Measurements from ENCODE around the gene LHX4.

The LHX4 gene

DNA sequence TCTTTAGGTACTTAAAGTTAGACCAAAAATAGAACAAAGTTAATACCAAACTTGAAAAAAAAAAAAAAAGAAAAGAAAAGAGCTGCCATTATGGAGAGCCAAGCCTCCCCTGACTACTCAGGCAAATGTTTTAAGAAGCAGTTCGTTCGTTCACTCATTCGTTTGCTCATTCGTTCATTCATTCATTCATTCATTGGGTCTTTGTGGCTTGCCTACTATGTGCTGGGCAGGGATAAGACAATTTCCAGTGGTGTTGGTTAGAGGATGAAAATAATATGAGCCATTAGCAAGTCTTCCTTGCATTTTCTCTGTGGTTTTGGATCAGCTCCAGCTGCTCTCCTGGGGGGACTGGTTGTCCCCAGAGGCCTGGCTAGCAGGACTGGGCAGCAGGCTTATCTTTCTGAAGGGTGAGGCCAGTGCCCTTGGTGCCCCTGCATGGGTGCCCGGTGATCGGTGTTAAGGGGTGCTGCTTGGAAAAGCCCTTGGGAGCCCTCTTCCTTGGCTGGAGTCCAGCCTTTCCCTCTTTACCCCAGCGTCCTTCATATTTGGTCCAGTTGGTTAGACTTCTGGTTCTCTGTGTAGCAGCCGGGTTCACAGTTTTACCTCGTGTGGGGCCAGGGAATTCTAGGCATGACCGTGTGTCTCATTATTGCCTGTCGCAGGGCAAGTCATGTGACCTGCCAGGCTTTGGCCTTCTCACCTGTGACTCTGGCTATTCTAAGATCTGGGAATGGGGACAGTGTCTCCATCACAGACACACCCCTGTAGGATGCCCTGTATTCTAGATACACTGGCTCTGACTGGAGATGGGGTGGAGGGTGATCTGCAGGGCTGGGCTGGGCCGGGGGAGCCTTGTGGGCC, 32.8 kb downstream of the LHX4 start:
- Histone ChIP-seq H3K9me3 (ENCODE audit: control insufficient read depth, low read length) (no peaks in the 10 kb centered on the region), H3K4me1 (ENCODE audit: control insufficient read depth, insufficient read depth, low read length) (peaks cover 6% of the 10 kb centered on the region), H3K36me3 (ENCODE audit: control insufficient read depth, insufficient read depth, low read length, severe bottlenecking) (no peaks in the 10 kb centered on the region), H3K27me3 (replicated peaks; ENCODE audit: control insufficient read depth, insufficient read depth, low read length) (peaks cover 51% of the 10 kb centered on the region), H3K9ac (ENCODE audit: low read length) (no peak overlapping the region), H3K4me3 (ENCODE audit: low read length) (no peak overlapping the region)
- DNase-seq (ENCODE audit: low read depth) = no peak

DNA sequence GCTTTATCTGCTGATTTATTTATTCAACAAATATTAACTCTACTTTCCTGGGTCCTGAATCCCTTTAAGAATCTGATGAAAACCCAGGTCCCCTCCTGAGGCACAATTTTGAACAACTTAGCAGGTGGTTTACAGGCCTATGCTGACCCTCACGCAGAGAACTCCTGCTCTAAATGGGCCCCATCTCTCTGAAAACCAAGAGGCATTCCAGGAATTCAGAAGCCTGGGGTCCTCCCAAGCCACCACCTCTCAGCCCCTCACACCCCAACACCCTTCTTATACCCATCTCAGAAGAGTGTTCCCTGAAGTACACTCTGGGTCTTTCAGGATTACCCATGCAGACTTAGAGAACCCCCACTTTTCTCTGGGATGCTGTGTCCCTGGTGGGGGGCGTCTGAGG, 34.5 kb downstream of the LHX4 start:
- no peak for DNase-seq (ENCODE audit: low read depth)
- Histone ChIP-seq H3K4me1 (ENCODE audit: control insufficient read depth, insufficient read depth, low read length) (peaks cover 6% of the 10 kb centered on the region), H3K36me3 (ENCODE audit: control insufficient read depth, insufficient read depth, low read length, severe bottlenecking) (no peaks in the 10 kb centered on the region), H3K9me3 (ENCODE audit: control insufficient read depth, low read length) (no peaks in the 10 kb centered on the region), H3K27me3 (replicated peaks; ENCODE audit: control insufficient read depth, insufficient read depth, low read length) (peaks cover 35% of the 10 kb centered on the region), H3K9ac (ENCODE audit: low read length) (no peak overlapping the region), H3K4me3 (ENCODE audit: low read length) (no peak overlapping the region)

DNA sequence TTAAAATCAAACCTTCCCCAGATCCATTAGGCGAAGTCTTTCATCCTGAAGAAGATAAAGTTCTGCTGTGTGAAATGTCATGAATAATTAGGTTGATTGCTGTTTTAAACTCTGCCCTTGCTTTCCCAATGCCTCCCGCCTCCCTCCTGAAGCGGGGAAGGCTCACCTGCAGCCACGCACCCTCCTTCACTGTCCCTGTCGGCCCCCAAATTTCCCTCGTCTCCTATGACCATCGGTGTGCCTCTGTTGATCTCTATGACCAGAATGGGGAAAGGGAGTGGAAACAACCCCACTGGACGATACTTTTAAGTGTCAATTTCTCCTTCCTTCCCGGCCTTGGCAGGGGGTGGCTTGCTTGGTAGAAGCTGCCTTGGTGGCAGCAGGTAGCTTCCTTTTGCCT, 35.1 kb downstream of the LHX4 start:
- peaks cover 6% of the 10 kb centered on the region for H3K4me1 ChIP-seq (ENCODE audit: control insufficient read depth, insufficient read depth, low read length)
- H3K9ac ChIP-seq (ENCODE audit: low read length) = no peak overlapping the region
- DNase-seq (ENCODE audit: low read depth) = no peak
- no peak overlapping the region for H3K4me3 ChIP-seq (ENCODE audit: low read length)
- no peaks in the 10 kb centered on the region for H3K9me3 ChIP-seq (ENCODE audit: control insufficient read depth, low read length)
- no peaks in the 10 kb centered on the region for H3K36me3 ChIP-seq (ENCODE audit: control insufficient read depth, insufficient read depth, low read length, severe bottlenecking)
- H3K27me3 ChIP-seq (replicated peaks; ENCODE audit: control insufficient read depth, insufficient read depth, low read length) = peaks cover 29% of the 10 kb centered on the region

DNA sequence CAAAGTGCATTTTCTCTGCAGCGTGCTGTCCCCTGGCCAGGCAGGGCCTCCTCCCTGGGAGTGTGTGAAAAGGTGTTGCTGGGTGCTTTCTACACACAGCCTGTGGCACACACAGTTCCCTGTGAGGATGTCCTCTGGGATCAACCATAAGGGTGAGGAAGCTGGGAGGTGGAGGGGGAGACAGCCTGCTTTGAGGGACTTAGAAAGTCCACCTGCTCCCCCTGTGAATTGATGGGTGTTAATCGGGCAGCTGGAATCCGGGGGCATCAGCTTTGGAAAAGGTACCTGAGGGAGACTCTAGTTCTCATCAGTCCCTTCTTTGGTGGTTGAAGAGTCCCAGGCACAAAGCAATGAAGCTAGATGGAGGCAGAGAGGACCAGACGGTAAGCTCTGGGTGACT, 35.8 kb downstream of the LHX4 start:
- H3K4me1 ChIP-seq (ENCODE audit: control insufficient read depth, insufficient read depth, low read length) = peaks cover 7% of the 10 kb centered on the region
- H3K9ac ChIP-seq (ENCODE audit: low read length) = no peak overlapping the region
- no peak overlapping the region for H3K4me3 ChIP-seq (ENCODE audit: low read length)
- no peaks in the 10 kb centered on the region for H3K9me3 ChIP-seq (ENCODE audit: control insufficient read depth, low read length)
- peaks cover 23% of the 10 kb centered on the region for H3K27me3 ChIP-seq (replicated peaks; ENCODE audit: control insufficient read depth, insufficient read depth, low read length)
- no peak for DNase-seq (ENCODE audit: low read depth)
- no peaks in the 10 kb centered on the region for H3K36me3 ChIP-seq (ENCODE audit: control insufficient read depth, insufficient read depth, low read length, severe bottlenecking)

DNA sequence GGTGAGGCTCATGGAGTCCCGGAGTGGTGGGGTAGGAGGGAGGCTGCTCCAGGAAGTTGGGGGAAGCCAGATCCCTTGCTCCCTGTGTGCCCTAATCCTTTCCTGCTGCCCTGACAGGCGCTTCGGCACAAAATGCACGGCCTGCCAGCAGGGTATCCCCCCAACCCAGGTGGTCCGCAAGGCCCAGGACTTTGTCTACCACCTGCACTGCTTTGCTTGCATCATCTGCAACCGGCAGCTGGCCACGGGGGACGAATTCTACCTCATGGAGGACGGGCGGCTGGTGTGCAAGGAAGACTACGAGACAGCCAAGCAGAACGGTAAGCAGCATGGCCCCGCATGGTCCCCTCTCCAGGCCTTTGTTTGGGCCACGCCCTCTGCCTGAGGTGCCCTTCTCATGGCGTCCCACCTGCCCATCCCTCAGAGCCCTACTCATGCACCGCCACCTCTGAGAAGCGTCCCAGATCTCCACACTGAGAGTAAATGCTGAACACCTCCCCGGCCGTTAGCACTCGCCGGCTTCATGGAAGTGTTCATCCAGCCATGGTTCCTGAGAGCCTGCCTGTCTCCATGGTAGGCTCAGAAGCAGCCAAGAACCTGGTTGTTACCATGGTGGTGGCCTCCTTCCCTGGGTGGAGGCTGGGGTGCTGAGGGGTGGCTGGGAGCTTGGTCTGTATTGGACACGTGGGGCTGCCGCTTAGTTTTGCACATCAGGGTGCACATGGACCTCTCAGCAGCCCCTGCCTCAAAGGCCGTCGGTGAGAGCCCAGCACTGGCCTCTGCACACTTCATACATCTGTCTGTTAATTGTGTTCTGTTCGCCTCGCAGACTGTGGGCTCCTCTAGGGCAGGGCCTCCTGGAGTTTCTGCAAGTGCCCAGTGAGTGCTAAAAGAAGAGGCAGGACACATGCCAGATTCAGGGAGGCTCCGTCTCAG, 36.5 kb downstream of the LHX4 start:
- DNase-seq (ENCODE audit: low read depth) = no peak

DNA sequence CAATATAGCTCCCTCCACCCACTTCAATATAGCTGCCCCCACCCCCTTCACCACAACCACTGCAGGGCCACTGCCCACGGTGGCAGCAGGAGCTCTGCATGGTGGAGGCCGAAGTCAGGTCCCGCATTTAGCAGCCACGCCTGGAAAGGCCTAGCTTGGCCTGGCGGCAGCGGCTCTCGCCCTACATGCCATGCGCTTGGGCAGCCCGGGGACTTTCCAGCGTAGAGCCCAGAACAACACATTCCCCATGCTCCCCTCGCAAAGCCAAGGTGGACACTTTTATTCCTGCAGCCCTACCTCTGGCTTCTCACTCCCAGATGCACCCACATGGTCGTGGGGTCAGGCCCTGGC, 37.1 kb downstream of the LHX4 start:
- Histone ChIP-seq H3K9ac (ENCODE audit: low read length) (no peak overlapping the region), H3K27me3 (replicated peaks; ENCODE audit: control insufficient read depth, insufficient read depth, low read length) (peaks cover 23% of the 10 kb centered on the region), H3K9me3 (ENCODE audit: control insufficient read depth, low read length) (no peaks in the 10 kb centered on the region), H3K4me1 (ENCODE audit: control insufficient read depth, insufficient read depth, low read length) (peaks cover 9% of the 10 kb centered on the region), H3K36me3 (ENCODE audit: control insufficient read depth, insufficient read depth, low read length, severe bottlenecking) (no peaks in the 10 kb centered on the region), H3K4me3 (ENCODE audit: low read length) (no peak overlapping the region)
- no peak for DNase-seq (ENCODE audit: low read depth)

More for the DNA sequence above, 36.5 kb downstream of the LHX4 start:
- H3K4me3 ChIP-seq (ENCODE audit: low read length) = no peak overlapping the region
- H3K9me3 ChIP-seq (ENCODE audit: control insufficient read depth, low read length) = no peaks in the 10 kb centered on the region
- peaks cover 23% of the 10 kb centered on the region for H3K27me3 ChIP-seq (replicated peaks; ENCODE audit: control insufficient read depth, insufficient read depth, low read length)
- H3K9ac ChIP-seq (ENCODE audit: low read length) = no peak overlapping the region
- peaks cover 9% of the 10 kb centered on the region for H3K4me1 ChIP-seq (ENCODE audit: control insufficient read depth, insufficient read depth, low read length)
- no peaks in the 10 kb centered on the region for H3K36me3 ChIP-seq (ENCODE audit: control insufficient read depth, insufficient read depth, low read length, severe bottlenecking)

DNA sequence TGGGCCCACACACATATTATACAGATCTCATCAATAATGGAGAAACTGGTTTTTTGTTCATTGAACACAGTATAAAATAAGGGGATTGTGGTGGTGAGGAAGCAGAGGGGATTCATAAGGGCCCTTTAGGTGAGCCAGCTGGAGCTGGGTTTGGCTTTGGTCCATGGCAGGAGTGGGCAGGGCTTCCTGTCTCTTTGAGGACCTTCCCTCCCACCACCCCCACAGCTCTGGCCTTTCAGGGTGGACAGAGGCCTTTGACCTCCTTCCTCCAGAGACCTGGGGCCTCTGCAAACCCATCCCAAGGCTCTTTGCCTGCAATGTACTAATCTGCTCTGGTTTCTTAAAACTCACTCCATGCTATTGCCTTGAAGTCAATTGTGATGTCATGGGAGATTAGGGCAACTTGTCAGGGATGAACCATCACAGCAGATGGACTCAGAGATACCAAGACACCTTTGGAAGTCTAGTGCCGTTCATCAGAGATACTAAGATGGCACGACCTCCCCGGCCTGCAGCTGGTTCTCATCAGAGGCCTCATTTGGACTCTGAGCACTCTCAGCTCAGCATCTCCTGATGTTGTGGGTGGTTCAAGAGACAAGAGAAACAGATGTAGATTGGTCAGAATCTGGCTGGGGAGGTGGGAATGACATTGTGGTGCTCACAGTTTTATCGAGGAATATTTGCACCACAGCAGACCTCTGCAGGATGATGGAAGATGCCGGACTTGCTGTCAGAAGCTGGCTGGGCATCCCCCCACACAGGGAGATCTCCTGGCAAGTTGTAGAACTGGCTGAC, 37.9 kb downstream of the LHX4 start:
- Histone ChIP-seq H3K9ac (ENCODE audit: low read length) (no peak overlapping the region), H3K4me3 (ENCODE audit: low read length) (no peak overlapping the region), H3K27me3 (replicated peaks; ENCODE audit: control insufficient read depth, insufficient read depth, low read length) (peaks cover 18% of the 10 kb centered on the region), H3K36me3 (ENCODE audit: control insufficient read depth, insufficient read depth, low read length, severe bottlenecking) (no peaks in the 10 kb centered on the region), H3K4me1 (ENCODE audit: control insufficient read depth, insufficient read depth, low read length) (peaks cover 5% of the 10 kb centered on the region), H3K9me3 (ENCODE audit: control insufficient read depth, low read length) (no peaks in the 10 kb centered on the region)
- DNase-seq (ENCODE audit: low read depth) = no peak

DNA sequence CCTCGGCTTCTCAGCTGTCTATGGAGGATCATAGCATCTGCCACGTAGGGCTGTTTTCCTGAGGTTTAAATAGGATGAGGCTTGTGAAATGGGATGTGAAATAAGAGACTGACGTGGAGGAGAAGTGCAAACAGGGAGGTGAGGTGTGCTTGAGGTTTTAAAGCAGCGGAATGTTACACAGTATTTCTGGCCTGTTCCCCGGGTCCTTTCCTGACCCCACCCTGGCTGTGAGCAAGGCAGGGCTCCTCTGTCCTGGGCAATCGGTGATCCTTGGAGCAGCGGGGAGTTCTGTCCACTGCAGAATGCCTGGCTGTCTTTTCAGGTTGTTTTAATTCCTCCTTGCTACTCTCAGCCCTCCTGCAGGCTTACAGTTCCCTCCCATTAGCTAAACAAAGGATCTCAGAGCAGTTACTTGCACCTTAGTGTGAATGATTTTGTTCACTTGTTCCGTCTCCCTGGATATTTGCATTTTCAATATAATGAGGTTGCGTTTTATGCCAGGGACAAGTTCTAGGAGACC, 38.6 kb downstream of the LHX4 start:
- Histone ChIP-seq H3K9me3 (ENCODE audit: control insufficient read depth, low read length) (no peaks in the 10 kb centered on the region), H3K4me3 (ENCODE audit: low read length) (no peak overlapping the region), H3K9ac (ENCODE audit: low read length) (no peak overlapping the region), H3K36me3 (ENCODE audit: control insufficient read depth, insufficient read depth, low read length, severe bottlenecking) (peaks cover 2% of the 10 kb centered on the region), H3K27me3 (replicated peaks; ENCODE audit: control insufficient read depth, insufficient read depth, low read length) (peaks cover 12% of the 10 kb centered on the region), H3K4me1 (ENCODE audit: control insufficient read depth, insufficient read depth, low read length) (peaks cover 4% of the 10 kb centered on the region)
- DNase-seq (ENCODE audit: low read depth) = no peak

DNA sequence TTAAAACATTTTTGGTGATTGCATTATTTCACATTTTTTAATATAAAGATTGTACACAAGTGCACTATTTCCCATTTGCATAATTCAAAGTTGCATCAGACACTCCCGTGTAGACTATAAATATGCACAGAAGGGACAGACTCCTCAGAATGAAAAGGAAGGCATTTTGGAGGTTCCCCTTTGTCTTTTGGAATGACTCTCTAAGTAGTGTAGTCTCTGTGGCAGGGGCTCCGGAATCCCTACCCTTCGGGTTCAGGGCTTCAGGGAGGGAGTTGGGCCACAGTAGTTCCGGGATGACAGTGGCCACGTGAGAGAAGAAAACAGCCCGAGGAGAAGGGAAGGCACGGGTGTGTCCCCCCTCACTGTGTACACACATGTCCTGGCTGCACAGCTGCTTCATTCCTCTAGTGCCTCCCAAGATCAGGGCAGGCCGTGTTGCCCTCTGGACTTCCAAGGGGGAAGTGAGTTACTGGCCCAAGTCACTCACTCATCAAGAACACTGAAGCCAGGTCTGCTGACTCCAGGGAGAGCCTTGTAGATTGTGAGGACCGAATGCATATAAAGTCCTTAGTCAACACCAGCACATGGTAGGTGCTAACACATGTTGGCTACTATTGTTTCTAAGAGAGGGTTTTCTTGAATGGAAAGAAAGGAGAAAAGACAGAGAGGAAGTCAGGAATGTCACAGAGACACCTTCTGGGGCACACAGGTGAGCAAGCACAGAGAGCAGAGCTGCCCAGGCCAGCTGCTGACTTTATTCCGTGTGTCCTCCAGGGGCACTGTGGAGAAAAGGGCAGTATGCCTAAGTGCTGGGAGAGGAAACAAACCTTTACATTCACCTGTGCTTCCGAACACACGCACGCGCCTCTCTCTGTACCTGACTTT, 39.8 kb downstream of the LHX4 start:
- Histone ChIP-seq H3K4me3 (ENCODE audit: low read length) (no peak overlapping the region), H3K4me1 (ENCODE audit: control insufficient read depth, insufficient read depth, low read length) (peaks cover 4% of the 10 kb centered on the region), H3K9me3 (ENCODE audit: control insufficient read depth, low read length) (no peaks in the 10 kb centered on the region), H3K36me3 (ENCODE audit: control insufficient read depth, insufficient read depth, low read length, severe bottlenecking) (peaks cover 7% of the 10 kb centered on the region), H3K27me3 (replicated peaks; ENCODE audit: control insufficient read depth, insufficient read depth, low read length) (peaks cover 7% of the 10 kb centered on the region), H3K9ac (ENCODE audit: low read length) (no peak overlapping the region)
- DNase-seq (ENCODE audit: low read depth) = no peak

DNA sequence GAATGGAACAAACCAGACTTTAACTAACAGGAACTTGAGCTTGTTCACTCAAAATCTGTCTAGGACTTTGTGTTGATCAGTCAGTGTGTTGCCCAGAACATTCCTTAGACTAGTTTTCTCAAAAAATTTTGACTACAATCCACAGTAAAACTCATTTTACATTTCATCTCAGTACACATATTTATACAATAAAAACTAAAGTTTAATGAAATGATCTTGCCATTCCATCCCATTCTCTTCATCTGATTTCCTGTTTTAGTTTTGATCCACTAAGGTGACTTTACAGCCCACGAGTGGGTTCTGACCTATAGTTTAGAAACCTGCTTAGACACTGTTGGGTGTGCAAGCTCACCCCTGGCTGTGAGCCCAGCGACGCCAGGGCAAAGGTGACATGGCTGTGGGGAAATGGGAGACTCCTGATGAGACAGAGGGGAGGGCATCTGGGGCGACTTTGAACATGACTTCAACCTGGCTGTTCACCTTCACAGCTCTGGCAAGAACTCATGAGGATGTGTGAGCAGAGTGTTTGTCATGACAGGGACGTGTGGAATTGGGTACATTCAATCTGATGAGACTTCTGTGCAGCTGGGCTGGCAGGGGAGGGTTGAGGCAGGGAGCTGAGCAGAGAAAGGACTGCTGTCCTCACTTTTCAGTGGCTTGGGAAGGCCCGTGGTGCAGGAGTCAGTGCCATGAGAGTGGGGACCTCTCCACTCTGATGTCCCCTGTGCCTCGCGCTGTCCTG, 40.6 kb downstream of the LHX4 start:
- no peak overlapping the region for H3K4me3 ChIP-seq (ENCODE audit: low read length)
- H3K9me3 ChIP-seq (ENCODE audit: control insufficient read depth, low read length) = no peaks in the 10 kb centered on the region
- no peak for DNase-seq (ENCODE audit: low read depth)
- H3K27me3 ChIP-seq (replicated peaks; ENCODE audit: control insufficient read depth, insufficient read depth, low read length) = no peaks in the 10 kb centered on the region
- no peak overlapping the region for H3K9ac ChIP-seq (ENCODE audit: low read length)
- H3K36me3 ChIP-seq (ENCODE audit: control insufficient read depth, insufficient read depth, low read length, severe bottlenecking) = peaks cover 13% of the 10 kb centered on the region
- H3K4me1 ChIP-seq (ENCODE audit: control insufficient read depth, insufficient read depth, low read length) = peaks cover 4% of the 10 kb centered on the region
